Measurements from ENCODE around the gene IL17A. TPM values are rescaled to one million over a fixed set of nuclear protein-coding genes. Genes with fewer than 3 reads are reported as not detected.

The IL17A gene
- total RNA-seq: not detected

DNA sequence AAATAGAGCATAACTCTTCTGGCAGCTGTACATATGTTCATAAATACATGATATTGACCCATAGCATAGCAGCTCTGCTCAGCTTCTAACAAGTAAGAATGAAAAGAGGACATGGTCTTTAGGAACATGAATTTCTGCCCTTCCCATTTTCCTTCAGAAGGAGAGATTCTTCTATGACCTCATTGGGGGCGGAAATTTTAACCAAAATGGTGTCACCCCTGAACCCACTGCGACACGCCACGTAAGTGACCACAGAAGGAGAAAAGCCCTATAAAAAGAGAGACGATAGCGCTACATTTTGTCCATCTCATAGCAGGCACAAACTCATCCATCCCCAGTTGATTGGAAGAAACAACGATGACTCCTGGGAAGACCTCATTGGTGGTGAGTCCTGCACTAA lies at the start of gene IL17A:
Gene IL17A, plus strand, starts transcription at position 301 of the 400 bp plus-strand sequence. Its CDS starts 57 bp downstream, at position 358.
- intact Hi-C loops (cut with DNase I; ENCODE audit: low total_unique reads): no loop called here
- TF ChIP-seq, protein P1, sequence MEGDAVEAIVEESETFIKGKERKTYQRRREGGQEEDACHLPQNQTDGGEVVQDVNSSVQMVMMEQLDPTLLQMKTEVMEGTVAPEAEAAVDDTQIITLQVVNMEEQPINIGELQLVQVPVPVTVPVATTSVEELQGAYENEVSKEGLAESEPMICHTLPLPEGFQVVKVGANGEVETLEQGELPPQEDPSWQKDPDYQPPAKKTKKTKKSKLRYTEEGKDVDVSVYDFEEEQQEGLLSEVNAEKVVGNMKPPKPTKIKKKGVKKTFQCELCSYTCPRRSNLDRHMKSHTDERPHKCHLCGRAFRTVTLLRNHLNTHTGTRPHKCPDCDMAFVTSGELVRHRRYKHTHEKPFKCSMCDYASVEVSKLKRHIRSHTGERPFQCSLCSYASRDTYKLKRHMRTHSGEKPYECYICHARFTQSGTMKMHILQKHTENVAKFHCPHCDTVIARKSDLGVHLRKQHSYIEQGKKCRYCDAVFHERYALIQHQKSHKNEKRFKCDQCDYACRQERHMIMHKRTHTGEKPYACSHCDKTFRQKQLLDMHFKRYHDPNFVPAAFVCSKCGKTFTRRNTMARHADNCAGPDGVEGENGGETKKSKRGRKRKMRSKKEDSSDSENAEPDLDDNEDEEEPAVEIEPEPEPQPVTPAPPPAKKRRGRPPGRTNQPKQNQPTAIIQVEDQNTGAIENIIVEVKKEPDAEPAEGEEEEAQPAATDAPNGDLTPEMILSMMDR (IDR thresholded peaks at IDR 0.05): no peak
- no peak for TF ChIP-seq POLR2A (IDR thresholded peaks at IDR 0.05)
- H3K4me3 ChIP-seq (ENCODE audit: low read depth, poor library complexity, severe bottlenecking): no peak within 1 kb of the TSS
- no peak for DNase-seq (ENCODE audit: low spot score in 2 of 2)
- WGBS, 2 donors: 93 to 95% methylated on average over 7 of the region's 7 CpGs

DNA sequence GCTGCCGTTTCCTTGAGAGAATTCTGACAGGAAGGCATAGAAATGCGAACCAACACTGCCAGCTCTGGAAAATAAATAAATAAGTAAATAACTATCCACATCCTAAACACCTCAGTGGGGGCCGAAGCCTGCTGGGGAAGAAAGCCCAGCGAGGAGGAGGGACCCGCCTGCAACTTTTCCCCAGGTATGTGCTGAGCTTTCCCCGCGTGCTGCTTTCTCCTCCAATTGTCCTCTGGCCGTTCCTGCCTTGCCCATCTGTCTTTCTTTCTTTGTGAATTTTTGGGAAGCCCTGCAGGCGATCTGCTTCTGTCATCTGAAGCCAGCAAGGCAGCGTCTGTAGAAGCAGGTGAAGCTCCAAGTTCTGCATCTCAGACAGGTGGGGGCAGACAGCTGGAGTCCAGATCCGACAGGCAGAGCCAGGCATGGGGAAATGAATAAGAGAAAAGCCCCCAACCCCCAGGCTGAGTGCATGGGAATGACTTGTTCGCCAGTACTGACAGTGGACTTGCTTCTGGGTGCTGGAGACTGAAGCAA lies 49.2 kb upstream of the IL17A start:
- TF ChIP-seq POLR2A (IDR thresholded peaks at IDR 0.05): no peak
- TF ChIP-seq, protein P1 (IDR thresholded peaks at IDR 0.05): no peak
- intact Hi-C loops (cut with DNase I; ENCODE audit: low total_unique reads): no loop called here
- 52 to 53% methylated on average over 12 of the region's 12 CpGs for WGBS, 2 donors
- DNase-seq (ENCODE audit: low spot score in 2 of 2): no peak
- no peak overlapping the region for H3K4me3 ChIP-seq (ENCODE audit: low read depth, poor library complexity, severe bottlenecking)

- intact Hi-C loops (cut with DNase I; ENCODE audit: low total_unique reads): no loop called here
Observed at GRCh38 chr6:52138284-52138683, 47.9 kb upstream of the IL17A start.

GRCh38 chr6:52139985-52140680 lies 46.0 kb upstream of the IL17A start:
- WGBS, 2 donors: 30 to 34% methylated on average over 3 of the region's 3 CpGs
- no peak overlapping the region for H3K4me3 ChIP-seq (ENCODE audit: low read depth, poor library complexity, severe bottlenecking)
- no peak for DNase-seq (ENCODE audit: low spot score in 2 of 2)
- intact Hi-C loops (cut with DNase I; ENCODE audit: low total_unique reads): no loop called here
- TF ChIP-seq POLR2A (IDR thresholded peaks at IDR 0.05): no peak
- TF ChIP-seq, protein P1 (IDR thresholded peaks at IDR 0.05): no peak

More at GRCh38 chr6:52138284-52138683, 47.9 kb upstream of the IL17A start:
- 85 to 89% methylated on average over 4 of the region's 4 CpGs for WGBS, 2 donors
- H3K4me3 ChIP-seq (ENCODE audit: low read depth, poor library complexity, severe bottlenecking): no peak overlapping the region
- no peak for DNase-seq (ENCODE audit: low spot score in 2 of 2)
- TF ChIP-seq, protein P1 (IDR thresholded peaks at IDR 0.05): no peak
- TF ChIP-seq POLR2A (IDR thresholded peaks at IDR 0.05): no peak

DNA sequence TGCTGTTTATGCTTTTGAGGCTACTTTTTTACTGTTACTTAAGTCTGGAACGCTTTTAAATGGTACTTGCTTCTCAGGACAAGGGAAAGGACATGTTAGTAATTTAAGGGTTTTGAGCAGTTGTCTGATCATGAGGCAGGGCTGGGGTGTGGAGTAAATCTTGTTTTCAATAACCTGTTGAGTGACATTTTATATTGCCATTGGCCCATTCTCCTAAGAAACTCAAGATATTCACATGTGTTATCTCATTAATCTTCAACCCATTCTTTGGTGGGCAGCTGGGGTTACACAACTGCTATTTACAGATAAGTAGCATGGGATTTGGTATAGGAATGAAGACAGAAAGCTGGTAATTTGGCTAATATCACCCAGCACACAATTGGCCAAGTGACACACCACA lies 44.6 kb upstream of the IL17A start:
- DNase-seq (ENCODE audit: low spot score in 2 of 2): no peak
- H3K4me3 ChIP-seq (ENCODE audit: low read depth, poor library complexity, severe bottlenecking): no peak overlapping the region
- intact Hi-C loops (cut with DNase I; ENCODE audit: low total_unique reads): no loop called here
- TF ChIP-seq POLR2A (IDR thresholded peaks at IDR 0.05): no peak
- TF ChIP-seq, protein P1 (IDR thresholded peaks at IDR 0.05): no peak
- WGBS, 2 donors: 77 to 82% methylated on average over 1 of the region's 1 CpG

Measured in lower leg skin (tissue), 4 donors.